Panc1 (cell line): ENCODE results near the gene GALNT9.

ENCODE experiments used
- POLR2AphosphoS5 ChIP-seq: IDR thresholded peaks from 2 replicates; pipeline ENCODE4 v1.6.1; 2012; ENCODE audit warnings: mild to moderate bottlenecking, low read depth, low read length, moderate library complexity
- REST ChIP-seq, 2 experiments: IDR thresholded peaks; 2 replicates each; pipeline ENCODE4 v1.6.1; 2011 to 2012; ENCODE audit warnings: low read depth in 2 of 2, control low read depth in 1 of 2, low read length in 1 of 2, mild to moderate bottlenecking in 1 of 2, moderate library complexity in 1 of 2; ENCODE audit not compliant: insufficient read depth in 1 of 2
- TF ChIP-seq, protein P1 (sequence below): fragments of 450-650 bp; IDR thresholded peaks from 2 replicates; pipeline ENCODE4 v1.5.1; 2017; ENCODE audit warnings: mild to moderate bottlenecking

DNA sequence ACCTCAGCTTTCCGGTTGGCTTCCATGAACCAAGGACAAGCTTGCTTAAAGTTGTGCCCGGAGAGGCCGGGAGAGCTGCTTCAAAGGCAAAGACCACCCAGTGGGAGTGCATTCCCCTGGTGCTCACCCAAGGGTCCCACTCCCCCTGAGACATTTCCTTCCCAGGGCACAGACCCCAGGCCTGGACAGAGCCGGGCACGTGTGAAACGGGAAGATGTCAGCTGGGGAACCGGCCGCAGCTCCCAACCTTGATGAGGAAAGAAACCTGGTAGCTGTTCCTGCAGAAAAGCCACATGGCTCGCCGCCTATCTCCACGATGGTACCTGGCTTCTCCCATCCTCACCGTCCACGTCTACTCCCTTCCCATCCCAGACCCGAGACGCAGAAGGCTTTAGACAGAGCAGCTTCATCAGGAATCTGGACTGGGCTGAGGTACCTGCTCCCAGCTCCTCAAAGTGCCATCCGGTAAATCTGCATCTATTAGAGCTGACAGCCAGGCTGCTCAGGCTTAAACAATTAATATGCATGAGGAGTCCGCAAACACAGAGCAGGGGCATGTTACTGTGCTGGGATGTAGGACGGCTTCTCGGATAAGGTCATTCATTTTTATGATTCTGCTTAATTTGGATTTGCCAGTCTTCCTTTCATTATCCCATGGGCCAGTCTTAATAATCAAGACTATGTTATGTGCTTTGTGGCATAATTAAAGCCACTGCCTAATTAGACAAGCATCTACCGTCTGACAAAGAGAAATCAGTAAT is 53.1 kb downstream of the GALNT9 start:
- TF ChIP-seq POLR2AphosphoS5 (no peak), REST (IDR thresholded peaks at IDR 0.05; ENCODE audit: insufficient read depth in 1 of 2, low read depth in 2 of 2, low read length in 1 of 2) (no peak)
- TF ChIP-seq, protein P1, sequence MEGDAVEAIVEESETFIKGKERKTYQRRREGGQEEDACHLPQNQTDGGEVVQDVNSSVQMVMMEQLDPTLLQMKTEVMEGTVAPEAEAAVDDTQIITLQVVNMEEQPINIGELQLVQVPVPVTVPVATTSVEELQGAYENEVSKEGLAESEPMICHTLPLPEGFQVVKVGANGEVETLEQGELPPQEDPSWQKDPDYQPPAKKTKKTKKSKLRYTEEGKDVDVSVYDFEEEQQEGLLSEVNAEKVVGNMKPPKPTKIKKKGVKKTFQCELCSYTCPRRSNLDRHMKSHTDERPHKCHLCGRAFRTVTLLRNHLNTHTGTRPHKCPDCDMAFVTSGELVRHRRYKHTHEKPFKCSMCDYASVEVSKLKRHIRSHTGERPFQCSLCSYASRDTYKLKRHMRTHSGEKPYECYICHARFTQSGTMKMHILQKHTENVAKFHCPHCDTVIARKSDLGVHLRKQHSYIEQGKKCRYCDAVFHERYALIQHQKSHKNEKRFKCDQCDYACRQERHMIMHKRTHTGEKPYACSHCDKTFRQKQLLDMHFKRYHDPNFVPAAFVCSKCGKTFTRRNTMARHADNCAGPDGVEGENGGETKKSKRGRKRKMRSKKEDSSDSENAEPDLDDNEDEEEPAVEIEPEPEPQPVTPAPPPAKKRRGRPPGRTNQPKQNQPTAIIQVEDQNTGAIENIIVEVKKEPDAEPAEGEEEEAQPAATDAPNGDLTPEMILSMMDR, result no peak
